Measurements from ENCODE around the gene TENM4.

GRCh38 chr11:78938036-78938435 lies 502.8 kb downstream of the TENM4 start:
- no peak for TF ChIP-seq CTCF (IDR thresholded peaks at IDR 0.05)
- TF ChIP-seq POLR2AphosphoS5 (IDR thresholded peaks at IDR 0.05; ENCODE audit: low read depth, low read length), result no peak
